Activated naive CD4-positive, alpha-beta T cell treated with anti-CD3 and anti-CD28 coated beads, Interleukin-2, amount 10 ng/mL, durations not matched to agents 7 days and 5 days (primary cell): ENCODE results near the gene MED31.

Source experiments
- CTCF ChIA-PET: fragments of 350-600 bp; sonication (Branson Sonifier 250); formaldehyde crosslinking; loops from one replicate; lab custom pipeline; 2021; ENCODE audit warnings: antibody characterized with exemption; lab: Charles Lee
- DNase-seq: peaks from one replicate; pipeline ENCODE4 v3.0.0-alpha.2; 2020
- H3K27ac Mint-ChIP-seq: one replicate; pipeline ENCODE4 v1.8.0; 2021; ENCODE audit warnings: mild to moderate bottlenecking, moderate library complexity, mixed read lengths
- H3K27me3 Mint-ChIP-seq: one replicate; pipeline ENCODE4 v1.8.0; 2021; ENCODE audit warnings: mild to moderate bottlenecking, mixed read lengths
- H3K36me3 Mint-ChIP-seq: one replicate; pipeline ENCODE4 v1.8.0; 2021; ENCODE audit warnings: mixed read lengths
- H3K4me1 Mint-ChIP-seq: one replicate; pipeline ENCODE4 v1.8.0; 2021; ENCODE audit warnings: mixed read lengths
- H3K4me3 Mint-ChIP-seq: one replicate; pipeline ENCODE4 v1.8.0; 2021; ENCODE audit warnings: mild to moderate bottlenecking, moderate library complexity, mixed read lengths
- H3K9me3 Mint-ChIP-seq: one replicate; pipeline ENCODE4 v1.8.0; 2021; ENCODE audit warnings: mixed read lengths

Gene MED31

GRCh38 chr17:6638046-6638908 lies 13.1 kb downstream of the MED31 start:
- Mint-ChIP-seq H3K27me3 (no peaks in the 10 kb centered on the region), H3K4me3 (peak overlapping the region; percentile 88), H3K4me1 (peaks cover 46% of the 10 kb centered on the region), H3K9me3 (no peaks in the 10 kb centered on the region), H3K27ac (no peak overlapping the region), H3K36me3 (peaks cover 26% of the 10 kb centered on the region)
- no peak for DNase-seq
- CTCF ChIA-PET: no interaction called here

- Mint-ChIP-seq H3K9me3 (no peaks in the 10 kb centered on the region), H3K4me1 (peaks cover 38% of the 10 kb centered on the region), H3K27ac (no peak overlapping the region), H3K4me3 (no peak overlapping the region), H3K27me3 (no peaks in the 10 kb centered on the region), H3K36me3 (peaks cover 27% of the 10 kb centered on the region)
- DNase-seq: no peak
- CTCF ChIA-PET: no interaction called here
Observed at GRCh38 chr17:6637458-6637840, 14.0 kb downstream of the MED31 start.

- Mint-ChIP-seq H3K27me3 (no peaks in the 10 kb centered on the region), H3K27ac (no peak overlapping the region), H3K9me3 (no peaks in the 10 kb centered on the region), H3K4me3 (no peak overlapping the region), H3K4me1 (peaks cover 32% of the 10 kb centered on the region), H3K36me3 (peaks cover 26% of the 10 kb centered on the region)
- CTCF ChIA-PET: no interaction called here
- DNase-seq: no peak
Observed at GRCh38 chr17:6636616-6637457, 14.6 kb downstream of the MED31 start.

- no peak overlapping the region for H3K27ac Mint-ChIP-seq
- CTCF ChIA-PET: no interaction called here
- H3K36me3 Mint-ChIP-seq: peaks cover 26% of the 10 kb centered on the region
- H3K4me3 Mint-ChIP-seq: no peak overlapping the region
- H3K27me3 Mint-ChIP-seq: no peaks in the 10 kb centered on the region
- no peaks in the 10 kb centered on the region for H3K9me3 Mint-ChIP-seq
- no peak for DNase-seq
- peaks cover 26% of the 10 kb centered on the region for H3K4me1 Mint-ChIP-seq
Observed at GRCh38 chr17:6636105-6636504, 15.3 kb downstream of the MED31 start.

GRCh38 chr17:6633263-6633662 lies 18.1 kb downstream of the MED31 start:
- Mint-ChIP-seq H3K9me3 (no peaks in the 10 kb centered on the region), H3K27me3 (no peaks in the 10 kb centered on the region), H3K27ac (no peak overlapping the region), H3K4me3 (no peak overlapping the region), H3K36me3 (peaks cover 34% of the 10 kb centered on the region), H3K4me1 (peaks cover 10% of the 10 kb centered on the region)
- CTCF ChIA-PET: no interaction called here
- no peak for DNase-seq

GRCh38 chr17:6632530-6632929 lies 18.9 kb downstream of the MED31 start:
- H3K27ac Mint-ChIP-seq: no peak overlapping the region
- no peaks in the 10 kb centered on the region for H3K27me3 Mint-ChIP-seq
- H3K4me3 Mint-ChIP-seq: no peak overlapping the region
- peaks cover 4% of the 10 kb centered on the region for H3K4me1 Mint-ChIP-seq
- CTCF ChIA-PET: no interaction called here
- no peak for DNase-seq
- H3K36me3 Mint-ChIP-seq: peaks cover 41% of the 10 kb centered on the region
- no peaks in the 10 kb centered on the region for H3K9me3 Mint-ChIP-seq

GRCh38 chr17:6630390-6630789 lies 21.0 kb downstream of the MED31 start:
- Mint-ChIP-seq H3K36me3 (peaks cover 48% of the 10 kb centered on the region), H3K27me3 (no peaks in the 10 kb centered on the region), H3K27ac (no peak overlapping the region), H3K9me3 (no peaks in the 10 kb centered on the region), H3K4me3 (no peak overlapping the region), H3K4me1 (no peaks in the 10 kb centered on the region)
- no peak for DNase-seq
- CTCF ChIA-PET: no interaction called here

GRCh38 chr17:6627019-6627418 lies 24.4 kb downstream of the MED31 start:
- H3K36me3 Mint-ChIP-seq: peaks cover 31% of the 10 kb centered on the region
- DNase-seq: no peak

GRCh38 chr17:6626616-6627015 lies 24.8 kb downstream of the MED31 start:
- Mint-ChIP-seq H3K9me3 (no peaks in the 10 kb centered on the region), H3K36me3 (peaks cover 31% of the 10 kb centered on the region), H3K27me3 (no peaks in the 10 kb centered on the region)

More at GRCh38 chr17:6627019-6627418, 24.4 kb downstream of the MED31 start:
- no peak overlapping the region for H3K27ac Mint-ChIP-seq
- H3K9me3 Mint-ChIP-seq: no peaks in the 10 kb centered on the region
- CTCF ChIA-PET: no interaction called here
- no peaks in the 10 kb centered on the region for H3K27me3 Mint-ChIP-seq
- H3K4me1 Mint-ChIP-seq: no peaks in the 10 kb centered on the region
- H3K4me3 Mint-ChIP-seq: no peak overlapping the region

GRCh38 chr17:6623941-6624340 lies 27.5 kb downstream of the MED31 start:
- H3K27ac Mint-ChIP-seq: no peak overlapping the region
- CTCF ChIA-PET: no interaction called here
- H3K4me1 Mint-ChIP-seq: no peaks in the 10 kb centered on the region
- no peaks in the 10 kb centered on the region for H3K27me3 Mint-ChIP-seq
- no peak for DNase-seq
- H3K36me3 Mint-ChIP-seq: peaks cover 27% of the 10 kb centered on the region
- no peak overlapping the region for H3K4me3 Mint-ChIP-seq
- no peaks in the 10 kb centered on the region for H3K9me3 Mint-ChIP-seq

More at GRCh38 chr17:6626616-6627015, 24.8 kb downstream of the MED31 start:
- Mint-ChIP-seq H3K27ac (no peak overlapping the region), H3K4me1 (no peaks in the 10 kb centered on the region), H3K4me3 (no peak overlapping the region)
- CTCF ChIA-PET: no interaction called here
- no peak for DNase-seq

GRCh38 chr17:6611231-6611630 lies 40.2 kb downstream of the MED31 start:
- H3K27ac Mint-ChIP-seq: no peak overlapping the region
- H3K4me3 Mint-ChIP-seq: no peak overlapping the region
- peaks cover 19% of the 10 kb centered on the region for H3K36me3 Mint-ChIP-seq

GRCh38 chr17:6610011-6610410 lies 41.4 kb downstream of the MED31 start:
- DNase-seq: no peak
- H3K36me3 Mint-ChIP-seq: peaks cover 24% of the 10 kb centered on the region
- no peaks in the 10 kb centered on the region for H3K27me3 Mint-ChIP-seq
- H3K27ac Mint-ChIP-seq: no peak overlapping the region
- no peaks in the 10 kb centered on the region for H3K9me3 Mint-ChIP-seq
- H3K4me1 Mint-ChIP-seq: no peaks in the 10 kb centered on the region
- CTCF ChIA-PET: interaction anchor here (1.7 kb wide), 1 partner anchor 10 kb away, joined by 3 read pairs; no protein-coding TSS in a partner anchor
- H3K4me3 Mint-ChIP-seq: no peak overlapping the region

More at GRCh38 chr17:6611231-6611630, 40.2 kb downstream of the MED31 start:
- Mint-ChIP-seq H3K27me3 (no peaks in the 10 kb centered on the region), H3K4me1 (no peaks in the 10 kb centered on the region), H3K9me3 (no peaks in the 10 kb centered on the region)
- CTCF ChIA-PET: no interaction called here
- DNase-seq: no peak

GRCh38 chr17:6608321-6608720 lies 43.1 kb downstream of the MED31 start:
- DNase-seq: no peak
- H3K36me3 Mint-ChIP-seq: peaks cover 26% of the 10 kb centered on the region
- no peak overlapping the region for H3K4me3 Mint-ChIP-seq
- no peaks in the 10 kb centered on the region for H3K9me3 Mint-ChIP-seq
- no peaks in the 10 kb centered on the region for H3K27me3 Mint-ChIP-seq
- H3K27ac Mint-ChIP-seq: no peak overlapping the region
- H3K4me1 Mint-ChIP-seq: peaks cover 3% of the 10 kb centered on the region
- CTCF ChIA-PET: interaction anchor here (0.7 kb wide), 1 partner anchor 303 kb away, joined by 3 read pairs; no protein-coding TSS in a partner anchor

- H3K36me3 Mint-ChIP-seq: peaks cover 35% of the 10 kb centered on the region
- no peaks in the 10 kb centered on the region for H3K27me3 Mint-ChIP-seq
- CTCF ChIA-PET: interaction anchor here (1.2 kb wide), 1 partner anchor 132 kb away, joined by 4 read pairs; no protein-coding TSS in a partner anchor
- DNase-seq: no peak
- no peaks in the 10 kb centered on the region for H3K9me3 Mint-ChIP-seq
- H3K4me3 Mint-ChIP-seq: no peak overlapping the region
- peaks cover 10% of the 10 kb centered on the region for H3K4me1 Mint-ChIP-seq
- peak overlapping the region; percentile 22 for H3K27ac Mint-ChIP-seq
Observed at GRCh38 chr17:6605142-6605541, 46.3 kb downstream of the MED31 start.
